CD4-positive, alpha-beta T cell treated with Interleukin-17A for 1 hour (primary cell): ENCODE results near the gene AKNA.

ENCODE experiments used
- DNase-seq: peaks from one replicate; pipeline ENCODE4 v3.0.0-alpha.2; 2020

Gene AKNA

GRCh38 chr9:114373960-114374730 is 13.6 kb downstream of the AKNA start:
- DNase-seq, result peak; percentile 22

GRCh38 chr9:114372921-114373448 is 14.8 kb downstream of the AKNA start:
- DNase-seq, result peak; percentile 91

DNA sequence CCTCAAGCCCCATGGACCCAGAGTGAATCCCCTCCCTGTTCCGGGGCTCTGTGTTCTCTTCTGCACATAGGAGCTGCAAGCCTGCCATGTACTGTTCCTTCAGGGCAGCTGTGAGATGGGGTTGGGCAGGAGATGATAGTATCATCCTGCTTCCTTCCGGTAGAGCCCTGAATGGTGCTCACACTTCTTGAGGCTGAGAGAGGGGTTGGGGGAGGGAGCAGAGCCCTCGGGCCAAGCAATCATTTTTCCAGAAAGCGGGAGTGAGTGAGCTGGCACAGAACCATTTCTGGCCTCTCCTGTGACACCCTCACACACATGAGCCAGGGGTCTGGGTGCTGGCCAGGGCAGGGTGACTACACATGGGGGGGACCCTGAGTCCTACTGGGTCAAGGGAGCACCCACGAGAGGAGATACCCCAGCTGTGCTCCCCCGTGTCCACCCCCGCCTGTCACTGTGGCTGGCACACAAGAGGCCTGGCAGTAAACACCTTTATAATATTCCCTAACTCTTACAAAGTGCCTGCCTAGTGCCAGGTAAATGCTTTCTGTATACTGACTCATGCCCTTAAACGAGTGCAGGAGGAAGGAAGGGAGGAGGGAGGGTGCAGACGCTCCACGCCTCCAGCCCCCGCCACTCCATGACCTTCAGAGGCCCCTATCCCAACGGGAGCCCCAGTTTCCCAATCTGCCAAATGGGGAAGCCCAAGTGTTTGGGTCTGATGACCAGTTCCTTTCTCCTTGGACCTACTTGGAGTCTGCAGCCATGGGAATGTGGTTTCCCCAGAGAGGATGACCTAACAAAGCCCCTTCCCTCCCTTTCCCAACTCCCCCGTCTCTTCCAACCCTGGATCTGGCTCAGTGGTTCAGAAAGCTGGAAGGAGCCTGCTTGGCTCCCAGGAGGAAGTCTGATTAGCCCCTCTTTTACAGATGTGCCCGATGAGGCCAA is 15.5 kb downstream of the AKNA start:
- peak; percentile 74 for DNase-seq

DNA sequence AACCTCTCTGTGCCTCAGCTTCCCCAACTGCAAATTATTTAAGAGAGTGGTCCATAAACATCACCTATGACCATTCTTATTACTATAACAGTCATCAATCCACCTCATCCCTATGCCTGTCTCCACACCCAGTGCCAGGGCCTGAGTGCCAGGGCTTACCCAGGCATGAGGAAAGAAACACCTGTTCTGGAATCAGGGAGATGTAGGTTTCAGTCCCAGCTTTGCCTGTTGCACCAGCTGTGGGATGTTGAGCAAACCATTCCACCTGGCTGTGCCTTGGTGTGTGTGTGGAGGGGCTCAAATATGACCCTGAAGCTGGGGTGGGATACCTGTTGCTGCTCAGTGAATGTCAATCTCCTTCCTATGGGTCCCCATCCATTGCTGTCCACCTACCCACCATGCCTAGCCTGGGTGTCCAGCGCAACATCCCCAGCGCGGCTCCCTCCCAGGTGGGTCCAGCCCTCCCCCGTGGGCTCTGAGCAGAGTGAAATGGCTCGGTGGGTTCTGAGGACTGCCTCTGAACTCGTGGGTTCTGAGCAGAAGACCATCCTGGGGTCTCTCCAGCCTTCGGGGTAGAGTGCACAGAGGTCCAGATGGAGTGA is 16.3 kb downstream of the AKNA start:
- no peak for DNase-seq

- no peak for DNase-seq
These were observed 16.8 kb downstream of the AKNA start for GRCh38 chr9:114370968-114371320.

DNA sequence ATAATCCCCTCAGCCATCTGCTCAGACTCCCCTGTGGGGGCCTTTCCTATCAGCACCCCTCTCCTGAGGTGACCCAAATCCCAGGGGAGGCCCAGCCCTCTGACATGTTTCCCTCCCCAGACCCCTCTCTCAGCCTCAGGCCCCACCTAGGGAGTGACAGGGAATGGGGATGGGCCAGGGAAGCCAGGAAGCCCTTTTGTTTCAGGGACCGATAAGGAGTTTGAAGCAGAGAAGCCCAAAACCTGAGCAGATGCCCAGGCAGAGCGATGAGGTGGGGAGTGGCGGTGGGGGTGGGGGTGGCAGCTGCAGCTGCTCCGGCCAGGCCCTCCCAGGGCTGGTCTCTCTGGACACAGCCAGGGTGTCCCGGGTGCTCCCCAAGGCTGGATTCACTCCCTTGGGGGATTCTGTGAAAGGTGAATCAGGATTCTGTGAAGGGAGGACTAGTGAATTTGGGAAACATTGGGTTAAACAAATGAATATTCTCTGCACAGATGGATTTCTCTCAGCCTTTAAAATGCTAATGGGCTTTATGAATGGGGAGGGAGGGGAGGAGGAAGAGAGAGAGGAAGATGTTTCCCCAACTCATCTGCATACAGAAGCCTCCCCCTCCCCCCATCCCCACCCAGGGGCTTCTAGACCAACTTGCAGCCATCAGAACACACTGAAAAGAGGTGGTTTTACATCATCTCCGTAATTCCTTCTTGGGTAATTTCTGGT is 17.4 kb downstream of the AKNA start:
- no peak for DNase-seq

DNA sequence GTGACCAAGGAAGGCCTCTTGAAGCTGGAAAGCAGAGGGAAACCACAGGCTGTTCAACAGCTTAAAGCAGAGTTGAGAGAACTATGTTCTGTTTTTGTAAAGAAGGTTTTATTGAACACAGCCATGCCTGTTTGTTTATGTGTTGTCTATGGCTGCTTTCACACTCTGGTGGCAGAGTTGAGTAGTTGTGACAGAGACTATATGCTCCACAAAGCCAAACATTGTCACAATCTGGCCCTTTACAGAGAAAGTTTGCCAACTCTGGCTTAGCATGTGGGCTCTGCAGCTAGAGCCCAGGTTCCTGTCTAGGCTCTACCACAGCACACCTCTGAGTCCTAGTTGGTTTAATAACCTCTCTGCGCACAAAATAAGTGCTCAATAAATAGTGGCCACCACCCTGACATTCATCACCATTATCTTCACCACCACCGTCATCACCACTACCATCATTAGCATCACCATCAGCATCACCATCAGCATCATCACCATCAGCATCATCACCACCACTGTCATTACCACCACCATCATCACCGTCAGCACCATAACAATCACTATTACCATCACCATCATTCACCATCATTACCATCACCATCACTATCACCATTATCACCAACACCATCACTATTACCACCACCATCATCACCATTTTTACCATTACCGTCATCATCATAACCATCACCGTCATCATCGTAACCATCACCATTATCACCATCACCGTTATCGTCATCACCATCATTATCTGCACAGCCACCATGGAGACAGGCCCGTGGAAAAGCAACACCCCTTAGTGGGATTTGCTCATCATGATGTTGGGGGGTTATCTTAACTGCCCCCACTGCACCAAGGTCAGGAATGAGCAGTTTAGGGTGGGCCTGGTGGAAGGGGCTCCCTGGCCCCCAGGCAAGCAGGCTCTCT is 18.3 kb downstream of the AKNA start:
- peak; percentile 63 for DNase-seq

DNA sequence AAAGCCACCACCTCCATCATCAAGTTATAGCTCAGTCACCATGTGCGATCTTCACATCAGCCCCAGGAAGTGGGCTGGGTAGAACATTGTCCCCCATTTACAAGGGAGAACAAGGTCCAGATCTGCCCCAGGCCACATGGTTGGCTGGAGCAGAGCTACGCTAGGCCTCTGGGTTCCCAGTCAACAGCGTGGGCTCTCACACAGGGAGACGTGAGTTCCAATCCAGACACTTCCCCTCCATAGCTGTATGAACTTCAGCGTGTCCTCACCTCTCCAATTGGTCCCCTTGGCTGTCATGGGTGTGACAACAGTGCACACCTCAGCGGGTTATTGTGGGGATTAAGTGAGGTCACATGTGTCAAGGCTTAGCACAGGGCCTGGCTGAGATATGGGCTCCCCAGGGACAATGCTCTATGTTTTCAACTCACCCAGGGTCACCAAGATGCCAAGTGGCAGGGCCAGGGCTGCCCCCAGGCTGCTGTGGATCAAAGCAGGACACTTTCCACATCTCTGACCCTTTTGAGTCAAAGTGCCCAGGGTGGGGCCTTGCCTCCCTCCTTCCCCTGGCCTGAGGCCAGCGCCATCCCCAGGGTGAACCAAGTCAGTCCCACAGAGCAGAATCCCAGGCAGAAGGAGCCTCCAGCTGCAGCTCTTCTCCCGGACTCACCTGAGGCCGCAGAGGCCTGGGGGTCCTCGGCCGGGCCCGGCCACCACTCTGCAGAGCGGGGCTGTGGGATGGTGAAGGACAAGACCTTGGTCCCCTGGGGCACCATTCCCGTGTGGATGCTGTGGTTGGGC is 19.8 kb downstream of the AKNA start:
- DNase-seq, result no peak

GRCh38 chr9:114367366-114367765 is 20.4 kb downstream of the AKNA start:
- DNase-seq, result no peak

- DNase-seq, result peak; percentile 58
These were observed 21.3 kb downstream of the AKNA start for GRCh38 chr9:114366334-114367128.

- no peak for DNase-seq
These were observed 22.6 kb downstream of the AKNA start for GRCh38 chr9:114365194-114365593.

GRCh38 chr9:114364134-114365041 is 23.4 kb downstream of the AKNA start:
- no peak for DNase-seq

DNA sequence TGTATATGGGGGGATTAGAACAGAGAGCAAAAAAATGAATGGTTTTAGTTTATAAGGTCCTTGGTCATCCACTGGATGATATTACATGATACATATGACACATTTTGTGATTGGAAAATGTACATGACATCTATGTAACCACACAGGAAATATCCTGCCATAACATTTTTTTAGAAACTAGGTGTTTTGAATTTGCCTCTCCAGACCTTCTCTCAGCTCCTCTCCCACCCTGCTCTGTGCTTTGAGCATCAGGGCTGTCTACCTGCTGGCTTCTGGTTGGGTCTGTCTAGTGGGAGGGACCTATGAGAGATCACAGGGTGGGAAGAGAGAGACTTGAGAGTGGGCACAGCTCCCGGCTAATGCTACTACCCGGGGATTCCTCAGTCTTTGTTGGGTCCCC is 24.4 kb downstream of the AKNA start:
- DNase-seq, result peak; percentile 47

DNA sequence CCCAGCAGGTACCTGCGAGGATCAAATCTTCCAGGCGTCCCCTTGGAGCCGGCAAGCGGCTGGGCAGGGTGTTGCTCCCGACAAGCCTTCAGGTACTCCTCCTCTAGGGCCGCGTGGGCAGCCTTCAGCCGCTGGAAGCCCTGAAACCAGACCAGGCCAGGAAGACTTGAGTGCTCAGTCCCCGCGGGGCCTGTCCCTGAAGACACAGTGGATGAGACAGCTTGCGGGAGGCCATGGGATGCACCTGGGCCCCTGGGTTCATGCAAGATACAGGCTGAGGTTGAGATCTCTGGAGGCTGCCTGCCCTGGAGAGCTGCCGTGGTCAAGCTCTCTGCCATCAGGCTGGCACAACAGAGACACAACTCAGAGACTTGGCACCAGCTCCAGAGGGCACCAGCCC is 25.4 kb downstream of the AKNA start:
- DNase-seq, result no peak

- no peak for DNase-seq
These were observed 26.2 kb downstream of the AKNA start for GRCh38 chr9:114361542-114361941.

- DNase-seq, result no peak
These were observed 28.0 kb downstream of the AKNA start for GRCh38 chr9:114359801-114360200.

DNA sequence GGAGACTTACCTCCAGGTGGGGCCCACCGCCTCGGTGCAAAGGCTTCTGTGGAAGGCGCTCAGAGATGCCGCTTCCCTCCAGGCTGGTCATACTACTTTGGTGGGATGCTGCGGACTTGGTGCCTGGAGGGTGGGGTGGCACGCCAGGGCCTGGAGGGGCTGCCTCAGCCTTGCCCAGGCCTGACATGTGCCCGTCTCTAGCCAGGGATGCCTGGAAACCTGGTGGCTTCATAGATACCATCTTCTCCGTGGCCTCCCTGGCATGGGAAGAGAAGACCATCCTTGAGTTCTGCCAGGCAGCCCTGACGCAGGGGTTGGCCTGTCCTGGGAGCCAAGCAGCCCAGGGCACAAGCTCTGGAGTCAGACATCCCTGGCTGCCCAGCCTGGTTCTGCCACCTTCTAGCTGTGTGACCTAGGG is 29.9 kb downstream of the AKNA start:
- no peak for DNase-seq

- no peak for DNase-seq
These were observed 30.4 kb downstream of the AKNA start for GRCh38 chr9:114357360-114357759.

DNA sequence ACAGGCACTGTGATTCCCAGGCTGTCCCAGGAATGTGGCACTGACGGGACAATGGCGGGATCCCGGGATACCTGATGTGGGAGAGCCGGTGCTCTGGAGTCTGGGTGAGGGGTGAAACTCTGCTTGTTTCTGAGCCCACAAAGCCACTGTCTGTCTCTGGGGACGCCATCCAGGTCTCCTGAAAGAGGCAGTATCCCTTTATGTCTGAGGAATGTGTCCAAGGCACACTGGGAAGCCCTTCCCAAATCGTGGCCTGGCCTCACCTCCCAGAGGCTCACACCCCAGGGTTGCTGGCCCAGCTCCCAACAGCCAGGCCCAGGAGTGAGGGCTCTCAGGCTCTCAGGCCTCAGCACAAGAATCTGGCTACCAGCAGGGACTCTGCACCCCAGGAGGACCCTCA is 31.0 kb downstream of the AKNA start:
- DNase-seq, result no peak
